GM21576 (cell line): Measurements from ENCODE around the gene SLC47A2.
"Not testable (repeated sequence)": the region's sequence is repeated elsewhere in the genome, so short reads cannot be mapped to it uniquely, and the experiment has no call there.

Experiments
- ATAC-seq: cut with Tn5 transposase; IDR thresholded peaks from one replicate; pipeline ENCODE4 v1.9.1; 2021; ENCODE audit warnings: mild to moderate bottlenecking, moderate library complexity; ENCODE audit not compliant: unreplicated experiment

The SLC47A2 gene

DNA sequence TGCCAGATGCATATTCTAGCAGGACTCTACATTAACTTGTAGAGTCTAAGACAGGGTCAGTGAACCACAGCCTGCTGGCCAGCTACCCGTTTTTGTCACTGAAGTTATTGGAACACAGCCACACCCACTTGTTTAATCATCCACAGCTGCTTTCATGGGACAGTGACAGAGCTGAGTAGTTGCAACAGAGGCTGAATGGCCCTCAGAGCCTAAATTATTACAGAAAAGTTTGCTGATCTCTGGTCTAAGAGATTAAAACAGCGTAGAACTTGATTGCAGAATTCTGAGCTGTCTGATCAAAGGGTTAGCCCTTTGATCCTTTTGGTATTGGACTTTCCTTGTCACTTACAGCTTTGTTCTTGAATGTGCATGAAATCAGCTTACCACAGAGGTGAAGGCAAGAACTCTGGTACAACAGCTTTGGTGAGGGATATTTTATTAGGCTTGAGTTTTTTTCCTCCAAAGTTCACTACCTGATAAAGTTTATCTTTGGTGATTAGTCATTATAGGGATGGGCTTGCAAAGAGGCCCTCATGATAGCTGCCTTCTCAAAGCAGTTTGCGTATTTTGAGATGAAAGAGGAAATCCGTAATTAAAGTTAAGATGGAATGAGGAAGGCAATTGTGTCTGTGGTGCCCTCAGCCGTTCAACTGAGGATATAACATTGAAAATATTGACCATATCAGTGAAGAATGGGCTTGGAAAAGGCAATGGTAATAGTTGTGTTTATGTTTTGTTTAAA, 44.2 kb downstream of the SLC47A2 start:
- no peak for ATAC-seq

DNA sequence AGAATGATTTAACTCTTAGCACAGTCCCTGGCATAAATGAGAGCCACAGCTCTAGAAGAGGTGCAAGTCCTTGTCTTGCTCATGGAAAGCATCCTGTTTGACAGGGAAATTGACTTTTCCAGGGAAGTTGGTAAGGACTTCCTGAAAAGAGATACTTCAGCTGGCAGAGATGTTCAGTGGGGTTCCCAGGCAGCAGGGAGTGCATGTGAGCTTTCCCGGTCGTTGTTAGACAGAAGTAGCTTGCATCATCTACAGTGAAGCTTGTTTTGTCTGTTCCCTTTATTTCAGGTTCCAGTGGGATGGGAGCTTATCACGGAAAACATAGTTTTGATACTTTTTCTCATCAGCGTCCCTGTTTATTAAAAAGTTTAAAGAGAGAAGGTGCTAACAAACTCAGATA, 45.0 kb downstream of the SLC47A2 start:
- no peak for ATAC-seq

- no peak for ATAC-seq
Observed at GRCh38 chr17:19670908-19671307, 45.5 kb downstream of the SLC47A2 start.

DNA sequence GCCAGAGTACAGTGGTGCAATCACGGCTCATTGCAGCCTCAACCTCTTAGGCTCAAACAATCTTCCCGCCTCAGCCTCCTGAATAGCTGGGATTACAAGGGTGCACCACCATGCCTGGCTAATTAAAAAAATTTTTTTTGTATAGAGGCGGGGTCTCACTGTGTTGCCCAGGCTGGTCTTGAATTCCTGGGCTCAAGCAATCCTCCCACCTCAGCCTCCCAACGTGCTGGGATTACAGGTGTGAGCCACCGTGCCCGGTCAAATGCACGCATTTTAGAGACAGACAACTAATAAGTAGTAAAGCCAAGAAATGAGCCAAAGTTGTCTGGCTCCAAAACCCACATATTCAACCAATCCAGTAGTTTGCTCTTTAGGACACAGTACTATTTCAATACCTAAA, 46.7 kb downstream of the SLC47A2 start:
- not testable (repeated sequence) for ATAC-seq

GRCh38 chr17:19664821-19665181, 51.6 kb downstream of the SLC47A2 start:
- no peak for ATAC-seq

- no peak for ATAC-seq
Observed at GRCh38 chr17:19664136-19664820, 52.1 kb downstream of the SLC47A2 start.

- no peak for ATAC-seq
Observed at GRCh38 chr17:19663097-19663496, 53.3 kb downstream of the SLC47A2 start.

DNA sequence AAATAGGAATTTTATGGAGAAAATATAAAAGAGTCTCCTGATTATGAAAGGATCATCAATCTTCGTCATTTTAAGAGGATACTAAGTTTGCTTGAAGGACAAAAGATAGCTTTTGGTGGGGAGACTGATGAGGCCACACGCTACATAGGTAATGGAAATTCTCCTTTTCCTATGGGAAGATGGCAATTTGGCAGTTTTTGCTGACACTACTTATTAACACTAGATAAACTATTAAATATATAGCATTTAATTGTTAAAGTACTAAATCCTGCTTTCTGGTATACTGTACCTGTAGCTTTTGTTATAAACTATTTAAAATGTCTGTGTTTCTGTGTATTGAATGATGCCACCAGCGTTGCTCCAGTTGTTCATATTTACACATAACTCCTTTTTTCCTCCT, 55.3 kb downstream of the SLC47A2 start:
- ATAC-seq = no peak

- no peak for ATAC-seq
Observed at GRCh38 chr17:19660219-19660870, 56.0 kb downstream of the SLC47A2 start.

GRCh38 chr17:19659366-19660177, 56.8 kb downstream of the SLC47A2 start:
- no peak for ATAC-seq

DNA sequence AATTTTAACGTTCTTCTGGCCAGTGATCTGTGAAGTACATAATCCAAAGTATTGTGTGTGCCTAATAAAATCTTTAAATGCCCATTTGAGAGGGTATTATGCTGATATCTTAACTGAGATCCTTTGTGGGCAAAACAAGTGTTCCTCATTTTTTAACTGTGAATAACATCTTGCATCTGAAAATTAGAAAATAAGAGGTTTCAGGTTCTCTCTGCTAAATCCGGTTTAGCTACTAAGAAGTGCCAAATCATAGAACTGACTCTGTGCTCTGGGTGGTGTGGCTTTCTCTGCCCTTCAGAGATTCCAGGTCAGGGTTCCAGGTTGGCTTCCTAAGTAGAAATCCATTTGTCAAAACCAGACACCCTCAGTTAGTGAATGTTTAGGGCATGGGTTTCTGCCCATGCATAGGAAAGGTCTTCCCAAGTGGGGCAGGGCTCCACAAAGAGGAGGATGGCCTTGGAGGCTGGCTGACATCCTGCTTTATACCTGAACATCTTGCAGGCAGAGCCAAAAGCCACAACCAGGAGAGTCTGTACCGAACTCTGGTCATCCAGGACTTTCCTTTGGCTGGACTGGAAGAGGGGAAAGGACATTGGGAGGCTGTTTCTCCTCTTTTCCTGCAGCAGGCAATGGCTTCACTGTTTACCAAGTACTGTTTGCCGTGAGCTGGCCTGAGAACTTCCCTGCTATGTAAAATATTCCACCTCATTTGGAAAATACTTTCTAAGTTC, 59.4 kb downstream of the SLC47A2 start:
- no peak for ATAC-seq

GRCh38 chr17:19656336-19656735, 60.0 kb downstream of the SLC47A2 start:
- no peak for ATAC-seq

GRCh38 chr17:19654896-19655295, 61.5 kb downstream of the SLC47A2 start:
- no peak for ATAC-seq

GRCh38 chr17:19654342-19654886, 62.0 kb downstream of the SLC47A2 start:
- no peak for ATAC-seq

- no peak for ATAC-seq
Observed at GRCh38 chr17:19652595-19652994, 63.8 kb downstream of the SLC47A2 start.

DNA sequence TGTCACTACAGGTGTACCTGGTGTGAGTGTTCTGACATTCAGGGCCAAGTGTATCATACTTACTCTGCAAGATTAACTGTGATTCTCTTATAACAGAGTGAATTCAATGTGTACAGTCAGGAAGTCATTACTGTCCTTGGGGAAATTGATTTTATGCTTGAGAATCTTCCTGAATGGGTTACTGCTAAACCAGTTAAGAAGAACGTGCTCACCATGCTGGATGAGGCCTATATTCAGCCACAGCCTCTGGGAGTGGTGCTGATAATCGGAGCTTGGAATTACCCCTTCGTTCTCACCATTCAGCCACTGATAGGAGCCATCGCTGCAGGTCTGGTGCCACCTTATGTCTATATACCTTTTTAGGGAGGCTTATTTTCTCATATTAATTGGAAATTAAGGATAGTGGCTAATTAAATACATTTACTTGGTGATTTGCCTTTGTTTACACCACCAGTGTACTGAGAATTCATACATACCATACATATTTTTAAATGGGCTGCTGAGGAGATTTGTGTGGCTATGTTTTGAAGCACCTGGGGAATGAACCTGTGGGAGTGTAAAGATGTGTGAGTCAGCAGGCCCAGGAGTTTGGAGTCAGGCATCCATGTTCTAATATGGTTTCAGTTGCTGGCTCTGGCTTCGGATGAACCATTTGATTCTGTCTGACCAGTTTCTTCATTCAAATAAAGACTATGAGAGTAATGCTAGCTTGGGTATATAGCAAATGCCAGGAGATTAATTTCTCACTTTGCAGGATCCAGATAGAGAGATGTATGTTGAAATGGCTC, 64.7 kb downstream of the SLC47A2 start:
- ATAC-seq = no peak

- ATAC-seq = no peak
Observed at GRCh38 chr17:19650826-19651225, 65.6 kb downstream of the SLC47A2 start.

DNA sequence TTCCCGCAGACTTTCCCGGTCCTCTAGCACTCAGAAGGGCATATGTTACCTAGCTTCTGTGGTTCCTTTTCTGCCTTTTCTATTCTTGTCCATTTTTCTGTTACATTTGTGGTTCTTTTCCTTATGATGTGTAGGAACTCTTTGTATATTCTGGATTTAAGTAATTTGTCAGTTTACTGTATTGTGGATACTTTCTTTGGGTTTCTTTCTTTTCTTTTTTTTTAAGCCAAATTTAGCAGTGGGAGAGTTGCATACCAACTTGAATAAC, 67.2 kb downstream of the SLC47A2 start:
- no peak for ATAC-seq

- ATAC-seq = peak; percentile 91
Observed at GRCh38 chr17:19648475-19649273, 67.7 kb downstream of the SLC47A2 start, which contains the start of gene ALDH3A2. ALDH3A2 (plus strand) TSS chr17:19648751; CDS start chr17:19648972, 221 bp downstream.
